Activated naive CD8-positive, alpha-beta T cell treated with anti-CD3 and anti-CD28 coated beads, Interleukin-2, amount 50 U/mL, for 24 hours (primary cell): ENCODE measurements around the gene ZGPAT.

Source experiments
- ATAC-seq: fragments of 150-1000 bp; cut with Tn5 transposase; one replicate; pipeline ENCODE4 v1.10.0; 2021
- DNase-seq: peaks from one replicate; pipeline ENCODE4 v3.0.0; 2021
- H3K27ac Mint-ChIP-seq: one replicate; pipeline ENCODE4 v1.8.0; 2021; ENCODE audit warnings: mild to moderate bottlenecking, mixed read lengths
- H3K27me3 Mint-ChIP-seq: one replicate; pipeline ENCODE4 v1.8.0; 2021; ENCODE audit warnings: mixed read lengths
- H3K36me3 Mint-ChIP-seq: one replicate; pipeline ENCODE4 v1.8.0; 2021; ENCODE audit warnings: low read depth, mixed read lengths
- H3K4me1 Mint-ChIP-seq: one replicate; pipeline ENCODE4 v1.8.0; 2021; ENCODE audit warnings: mixed read lengths
- H3K4me3 Mint-ChIP-seq: one replicate; pipeline ENCODE4 v1.8.0; 2021; ENCODE audit warnings: mild to moderate bottlenecking, moderate library complexity, mixed read lengths
- H3K9me3 Mint-ChIP-seq: one replicate; pipeline ENCODE4 v1.8.0; 2021; ENCODE audit warnings: mixed read lengths

Gene ZGPAT

GRCh38 chr20:63744574-63745423 lies 37.0 kb downstream of the ZGPAT start:
- Mint-ChIP-seq H3K36me3 (no peaks in the 10 kb centered on the region), H3K27me3 (no peaks in the 10 kb centered on the region), H3K27ac (no peak overlapping the region), H3K4me3 (no peak overlapping the region), H3K4me1 (no peaks in the 10 kb centered on the region), H3K9me3 (no peaks in the 10 kb centered on the region)
- DNase-seq (no peak), ATAC-seq (no peak)

GRCh38 chr20:63745424-63745805 lies 37.6 kb downstream of the ZGPAT start:
- Mint-ChIP-seq H3K27ac (no peak overlapping the region), H3K36me3 (no peaks in the 10 kb centered on the region), H3K9me3 (no peaks in the 10 kb centered on the region), H3K4me3 (no peak overlapping the region), H3K4me1 (peaks cover under 1% of the 10 kb centered on the region), H3K27me3 (no peaks in the 10 kb centered on the region)
- ATAC-seq, result no peak
- DNase-seq, result no peak

DNA sequence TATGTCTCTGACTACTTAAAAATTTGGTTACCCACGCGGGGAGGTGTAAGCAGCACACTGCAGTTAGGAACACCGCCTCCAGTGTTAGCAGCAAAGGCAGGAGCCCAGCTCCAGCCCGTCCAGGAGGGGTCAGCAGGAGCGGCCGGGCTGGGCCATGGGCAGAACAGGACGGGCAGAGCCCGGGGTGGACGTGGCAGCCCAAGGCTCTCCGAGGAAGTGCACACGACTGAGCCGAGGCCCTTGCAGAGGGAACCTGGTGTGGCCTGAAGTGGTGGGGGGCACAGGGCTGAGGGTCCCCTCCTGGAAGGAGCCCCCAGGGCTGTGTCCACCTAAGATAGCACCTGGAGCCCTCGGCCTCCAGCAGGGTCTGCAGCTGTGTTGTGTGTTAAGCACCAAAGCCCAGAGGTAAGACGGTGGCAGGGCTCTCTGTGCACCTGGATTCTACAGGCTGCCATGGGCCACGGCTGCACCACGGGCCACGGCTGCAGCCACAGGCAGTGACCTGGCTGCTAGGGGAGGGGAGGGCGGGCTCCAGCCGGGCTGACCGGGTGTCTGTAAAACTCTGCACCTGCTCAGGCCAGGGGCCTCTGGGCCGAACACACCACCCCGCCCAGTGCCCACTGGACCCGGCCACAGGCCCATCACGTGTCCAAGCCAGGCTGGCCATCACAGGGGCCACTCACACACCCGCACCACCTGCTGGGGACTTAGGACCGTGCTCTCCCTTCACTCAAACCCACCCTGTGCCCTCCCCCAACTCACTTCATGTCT lies 38.3 kb downstream of the ZGPAT start:
- Mint-ChIP-seq H3K27ac (no peak overlapping the region), H3K4me1 (peaks cover 8% of the 10 kb centered on the region), H3K27me3 (no peaks in the 10 kb centered on the region), H3K36me3 (no peaks in the 10 kb centered on the region), H3K9me3 (no peaks in the 10 kb centered on the region), H3K4me3 (no peak overlapping the region)
- DNase-seq, result no peak
- no peak for ATAC-seq

DNA sequence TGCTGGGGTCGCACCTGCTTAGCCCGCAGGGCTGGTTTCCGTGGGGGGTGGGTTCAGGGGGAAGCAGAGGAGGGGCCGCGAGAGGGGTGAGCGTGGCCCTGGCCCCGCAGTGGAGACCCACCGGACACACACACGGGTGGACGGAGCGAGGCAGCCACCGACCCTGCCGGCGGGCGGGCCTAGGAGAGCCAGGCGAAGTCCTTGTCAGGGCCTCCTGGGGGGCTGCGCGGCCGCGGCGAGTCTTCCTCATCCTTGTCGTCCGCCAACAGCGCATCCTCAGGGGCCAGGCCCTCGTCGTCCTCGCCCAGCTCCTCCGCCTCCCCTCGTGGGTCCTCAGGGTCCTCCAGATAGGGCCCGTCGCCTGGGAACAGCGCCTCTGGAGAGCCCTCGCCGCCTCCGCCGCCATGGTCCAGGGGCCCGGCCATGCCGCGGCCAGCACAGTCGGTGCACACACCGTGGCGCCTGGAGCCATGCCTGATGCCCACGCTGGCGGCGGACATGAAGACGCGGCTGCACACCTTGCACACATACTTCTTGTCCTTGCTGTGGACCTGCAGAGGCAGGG lies 39.0 kb downstream of the ZGPAT start:
- H3K27me3 Mint-ChIP-seq, result no peaks in the 10 kb centered on the region
- DNase-seq, result no peak
- H3K27ac Mint-ChIP-seq, result no peak overlapping the region
- no peaks in the 10 kb centered on the region for H3K9me3 Mint-ChIP-seq
- peaks cover 10% of the 10 kb centered on the region for H3K4me1 Mint-ChIP-seq
- H3K36me3 Mint-ChIP-seq, result no peaks in the 10 kb centered on the region
- no peak for ATAC-seq
- H3K4me3 Mint-ChIP-seq, result no peak overlapping the region

GRCh38 chr20:63747622-63748069 lies 39.8 kb downstream of the ZGPAT start:
- Mint-ChIP-seq H3K9me3 (no peaks in the 10 kb centered on the region), H3K27me3 (no peaks in the 10 kb centered on the region), H3K4me1 (peaks cover 12% of the 10 kb centered on the region), H3K27ac (no peak overlapping the region), H3K4me3 (no peak overlapping the region), H3K36me3 (no peaks in the 10 kb centered on the region)
- DNase-seq (no peak), ATAC-seq (no peak)

DNA sequence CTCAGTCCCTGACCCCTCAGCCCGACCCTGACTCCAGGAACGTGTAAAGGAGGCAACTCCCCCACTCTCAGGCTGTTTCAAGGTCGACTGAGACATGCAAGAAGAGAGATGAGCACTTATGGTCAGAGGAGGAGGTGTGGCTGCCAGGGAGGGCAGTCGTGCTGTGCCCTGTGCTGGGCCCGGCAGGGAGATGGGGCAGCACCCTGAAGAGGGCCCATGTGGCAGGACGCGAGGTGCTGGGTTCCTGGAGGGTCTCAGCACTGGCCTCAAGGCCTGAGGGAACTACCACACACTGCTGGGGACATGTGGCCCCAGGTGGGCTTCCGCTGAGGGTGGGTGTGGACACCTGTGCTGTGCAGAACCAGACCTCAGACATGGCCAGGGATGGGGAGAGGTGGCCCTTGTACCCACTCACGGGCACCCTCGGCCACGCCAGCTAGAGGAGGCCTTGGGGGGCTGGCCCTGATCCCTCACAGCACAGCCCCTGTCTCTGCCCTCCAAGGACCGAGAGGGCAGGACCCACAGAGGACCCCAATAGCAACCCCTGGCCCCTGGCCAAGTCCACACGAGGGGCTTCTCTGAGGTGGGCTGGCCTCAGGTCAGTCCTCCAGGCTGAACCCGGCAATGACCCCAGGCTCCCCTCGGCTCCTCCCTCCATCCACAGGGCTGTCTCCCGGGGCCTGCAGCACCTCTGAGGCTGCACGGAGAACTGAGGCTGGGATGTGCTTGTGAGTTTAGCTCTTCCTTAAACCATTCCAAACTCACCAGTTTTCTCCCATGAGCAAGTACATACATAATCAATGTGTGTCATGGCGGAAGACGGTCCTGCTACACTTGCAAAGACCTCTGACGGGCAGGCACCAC lies 40.5 kb downstream of the ZGPAT start:
- H3K4me1 Mint-ChIP-seq, result peaks cover 12% of the 10 kb centered on the region
- no peak overlapping the region for H3K4me3 Mint-ChIP-seq
- H3K9me3 Mint-ChIP-seq, result no peaks in the 10 kb centered on the region
- H3K36me3 Mint-ChIP-seq, result no peaks in the 10 kb centered on the region
- DNase-seq (no peak), ATAC-seq (no peak)
- H3K27ac Mint-ChIP-seq, result no peak overlapping the region
- no peaks in the 10 kb centered on the region for H3K27me3 Mint-ChIP-seq

- peaks cover 12% of the 10 kb centered on the region for H3K4me1 Mint-ChIP-seq
- DNase-seq (no peak), ATAC-seq (no peak)
- no peaks in the 10 kb centered on the region for H3K27me3 Mint-ChIP-seq
- H3K36me3 Mint-ChIP-seq, result no peaks in the 10 kb centered on the region
- H3K9me3 Mint-ChIP-seq, result no peaks in the 10 kb centered on the region
- H3K4me3 Mint-ChIP-seq, result no peak overlapping the region
- H3K27ac Mint-ChIP-seq, result no peak overlapping the region
Observed at GRCh38 chr20:63748934-63749270, 41.1 kb downstream of the ZGPAT start.

GRCh38 chr20:63749597-63750508 lies 42.0 kb downstream of the ZGPAT start:
- ATAC-seq (no peak), DNase-seq (no peak)
- no peaks in the 10 kb centered on the region for H3K9me3 Mint-ChIP-seq
- no peaks in the 10 kb centered on the region for H3K27me3 Mint-ChIP-seq
- no peaks in the 10 kb centered on the region for H3K36me3 Mint-ChIP-seq
- H3K4me3 Mint-ChIP-seq, result no peak overlapping the region
- no peak overlapping the region for H3K27ac Mint-ChIP-seq
- H3K4me1 Mint-ChIP-seq, result peaks cover 12% of the 10 kb centered on the region

DNA sequence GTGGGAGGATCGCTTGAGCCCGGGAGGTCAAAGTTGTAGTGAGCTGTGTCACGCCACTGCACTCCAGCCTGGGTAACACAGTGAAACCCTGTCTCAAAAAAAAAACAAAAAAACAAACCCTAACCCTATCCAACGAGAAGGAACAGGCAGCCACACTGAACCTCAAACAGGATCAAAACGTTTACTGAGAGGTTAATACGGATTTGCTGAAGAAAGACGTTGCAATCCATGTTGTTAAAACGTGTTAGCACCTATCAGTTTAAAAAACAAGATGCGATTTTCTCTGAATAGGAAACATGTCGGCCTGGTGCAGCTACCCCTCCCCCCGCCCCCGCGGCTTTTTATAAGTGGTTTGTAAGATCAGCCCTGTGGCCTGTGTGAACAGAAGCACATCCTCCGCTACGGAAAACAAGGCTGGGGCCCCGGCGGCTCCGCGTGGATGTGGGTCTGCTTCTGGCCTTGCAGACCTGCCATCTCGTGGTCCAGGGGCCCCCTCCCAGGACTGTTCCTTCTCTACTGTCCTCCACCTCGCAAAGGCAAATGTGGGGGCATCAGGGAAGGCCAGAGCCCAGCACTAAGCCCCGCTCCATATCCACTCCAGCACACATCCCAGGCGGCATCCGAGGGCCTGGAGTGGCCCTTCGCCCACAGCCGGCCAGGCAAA lies 43.1 kb downstream of the ZGPAT start:
- Mint-ChIP-seq H3K4me1 (peaks cover 12% of the 10 kb centered on the region), H3K9me3 (no peaks in the 10 kb centered on the region), H3K27ac (peak overlapping the region; percentile 52), H3K4me3 (peak overlapping the region; percentile 24), H3K27me3 (no peaks in the 10 kb centered on the region), H3K36me3 (no peaks in the 10 kb centered on the region)
- DNase-seq (peak; percentile 60), ATAC-seq (peak; percentile 58)

DNA sequence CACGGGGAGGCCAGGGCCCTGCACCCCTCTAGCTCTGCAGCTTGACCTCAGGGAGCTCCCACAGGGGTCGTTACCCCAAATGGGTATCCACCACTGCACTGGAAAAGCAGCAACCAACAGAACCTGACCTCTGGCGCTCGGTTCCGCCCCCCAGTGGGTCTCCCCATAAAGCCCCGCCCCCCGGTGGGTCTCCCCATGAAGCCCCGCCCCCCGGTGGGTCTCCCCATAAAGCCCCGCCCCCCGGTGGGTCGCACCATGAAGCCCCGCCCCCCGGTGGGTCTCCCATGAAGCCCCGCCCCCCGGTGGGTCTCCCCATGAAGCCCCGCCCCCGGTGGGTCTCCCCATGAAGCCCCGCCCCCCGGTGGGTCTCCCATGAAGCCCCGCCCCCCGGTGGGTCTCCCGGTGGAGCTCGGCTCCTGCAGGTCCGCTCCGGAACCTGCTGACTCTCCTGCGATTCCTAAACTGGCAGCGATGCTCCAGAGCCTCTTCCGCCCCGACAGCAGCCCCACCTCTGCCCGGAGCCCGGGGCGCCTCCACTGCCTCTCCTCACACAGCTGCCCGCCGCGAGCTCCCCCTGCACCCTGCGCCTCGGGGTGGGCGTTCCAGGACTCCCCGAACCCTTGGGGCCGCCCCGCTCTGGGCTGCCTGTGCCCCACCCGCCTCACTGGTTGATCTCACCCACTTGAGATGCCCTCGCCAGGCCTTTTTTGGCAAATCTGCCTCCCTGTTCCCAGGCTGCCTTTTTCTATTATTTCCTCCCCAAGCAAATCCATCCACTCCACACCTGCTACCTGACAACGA lies 43.8 kb downstream of the ZGPAT start:
- H3K4me1 Mint-ChIP-seq, result peaks cover 12% of the 10 kb centered on the region
- no peaks in the 10 kb centered on the region for H3K9me3 Mint-ChIP-seq
- no peaks in the 10 kb centered on the region for H3K36me3 Mint-ChIP-seq
- peak; percentile 41 for DNase-seq
- peak overlapping the region; percentile 24 for H3K4me3 Mint-ChIP-seq
- H3K27ac Mint-ChIP-seq, result peak overlapping the region; percentile 52
- H3K27me3 Mint-ChIP-seq, result no peaks in the 10 kb centered on the region
- ATAC-seq, result no peak

DNA sequence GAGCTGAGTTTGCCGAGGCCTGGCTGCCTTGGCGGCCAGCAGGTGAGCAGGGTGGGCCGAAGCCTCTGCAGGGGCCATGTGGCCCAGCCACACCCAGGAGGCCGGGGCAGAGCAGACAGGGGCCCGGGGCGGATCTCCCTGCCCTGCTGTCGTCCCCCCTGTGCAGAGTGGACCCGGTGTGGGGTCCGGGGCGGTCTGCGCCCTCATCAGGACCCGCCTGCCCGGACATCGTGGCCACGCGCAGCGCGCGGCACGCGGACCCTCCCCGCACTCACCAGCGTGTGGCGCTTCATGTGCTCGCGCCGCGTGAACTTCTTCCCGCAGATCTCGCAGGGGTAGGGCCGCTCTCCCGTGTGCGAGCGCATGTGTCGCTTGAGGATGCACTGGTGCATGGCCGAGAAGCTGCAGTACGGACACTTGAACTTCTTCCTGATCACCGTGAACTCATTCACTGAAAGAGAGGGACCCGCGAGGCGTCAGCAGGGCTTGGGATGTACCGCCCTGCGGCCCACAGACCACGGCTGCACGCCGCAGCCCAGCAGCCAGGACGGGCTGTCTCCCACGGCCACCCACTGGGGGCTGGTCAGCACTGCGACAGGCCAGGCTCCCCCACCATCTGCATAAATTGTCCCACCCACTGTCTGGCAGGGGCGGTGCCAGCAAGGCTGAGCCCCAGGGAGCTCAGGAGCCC lies 44.7 kb downstream of the ZGPAT start:
- no peak overlapping the region for H3K4me3 Mint-ChIP-seq
- no peaks in the 10 kb centered on the region for H3K27me3 Mint-ChIP-seq
- ATAC-seq, result no peak
- H3K27ac Mint-ChIP-seq, result no peak overlapping the region
- H3K4me1 Mint-ChIP-seq, result peaks cover 12% of the 10 kb centered on the region
- DNase-seq, result no peak
- no peaks in the 10 kb centered on the region for H3K9me3 Mint-ChIP-seq
- no peaks in the 10 kb centered on the region for H3K36me3 Mint-ChIP-seq

DNA sequence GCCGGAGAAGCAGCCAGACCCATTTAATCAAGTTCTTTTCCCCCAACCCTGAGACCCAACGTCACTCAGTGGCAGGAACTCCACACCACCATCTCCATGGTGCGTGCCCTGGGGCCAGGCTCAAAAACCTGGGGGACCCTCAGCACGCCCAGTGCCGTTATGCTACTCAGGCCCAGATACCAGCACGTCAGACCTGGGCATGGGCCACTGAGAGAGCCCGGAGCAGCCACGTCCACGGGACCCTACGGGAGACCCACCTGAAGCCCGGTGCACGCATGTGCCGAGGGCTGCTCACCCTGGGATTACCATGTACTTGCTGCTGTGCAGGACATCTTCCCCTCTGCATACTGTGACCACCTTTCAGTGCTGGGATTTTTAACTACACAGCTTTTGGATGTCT lies 45.5 kb downstream of the ZGPAT start:
- Mint-ChIP-seq H3K9me3 (no peaks in the 10 kb centered on the region), H3K36me3 (no peaks in the 10 kb centered on the region), H3K4me1 (peaks cover 12% of the 10 kb centered on the region), H3K4me3 (no peak overlapping the region), H3K27ac (no peak overlapping the region), H3K27me3 (no peaks in the 10 kb centered on the region)
- no peak for DNase-seq
- ATAC-seq, result no peak
